Choroid plexus epithelial cell (primary cell): ENCODE measurements around the gene GRIA3.
"Not testable (repeated sequence)": the region's sequence is repeated elsewhere in the genome, so short reads cannot be mapped to it uniquely, and the experiment has no call there.

Source experiments
- DNase-seq: peaks from one replicate; pipeline ENCODE4 v3.0.0-alpha.2; 2010; ENCODE audit warnings: low read depth
- H3K4me3 ChIP-seq: 2 replicates; pipeline ENCODE4 v1.5.1; 2011; ENCODE audit warnings: low read depth, mild to moderate bottlenecking, control low read depth, low read length, moderate library complexity
- CTCF ChIP-seq: conservative IDR thresholded peaks from 2 replicates; pipeline ENCODE4 v1.5.1; 2011; ENCODE audit warnings: low read depth, mild to moderate bottlenecking, control low read depth, inconsistent platforms, low read length, moderate library complexity

GRIA3 gene

GRCh38 chrX:123350226-123350625 is 166.1 kb downstream of the GRIA3 start:
- H3K4me3 ChIP-seq: no peak overlapping the region
- no peak for DNase-seq
- TF ChIP-seq CTCF: no peak

GRCh38 chrX:123357941-123358340 is 173.9 kb downstream of the GRIA3 start:
- no peak overlapping the region for H3K4me3 ChIP-seq
- no peak for TF ChIP-seq CTCF
- no peak for DNase-seq

GRCh38 chrX:123358457-123358856 is 174.4 kb downstream of the GRIA3 start:
- no peak for DNase-seq
- no peak overlapping the region for H3K4me3 ChIP-seq
- no peak for TF ChIP-seq CTCF

- no peak for TF ChIP-seq CTCF
- no peak overlapping the region for H3K4me3 ChIP-seq
- peak; percentile 12 for DNase-seq
Observed at GRCh38 chrX:123361371-123361770, 177.3 kb downstream of the GRIA3 start.

GRCh38 chrX:123386196-123386595 is 202.1 kb downstream of the GRIA3 start:
- not testable (repeated sequence) for DNase-seq, H3K4me3 ChIP-seq

GRCh38 chrX:123392921-123393320 is 208.8 kb downstream of the GRIA3 start:
- TF ChIP-seq CTCF: no peak

GRCh38 chrX:123399709-123400108 is 215.6 kb downstream of the GRIA3 start:
- no peak for DNase-seq

More at GRCh38 chrX:123392921-123393320, 208.8 kb downstream of the GRIA3 start:
- no peak overlapping the region for H3K4me3 ChIP-seq
- no peak for DNase-seq

More at GRCh38 chrX:123399709-123400108, 215.6 kb downstream of the GRIA3 start:
- TF ChIP-seq CTCF: no peak
- no peak overlapping the region for H3K4me3 ChIP-seq
